ENCODE measurements around the gene SERPINB8. TPM values are rescaled to one million over a fixed set of nuclear protein-coding genes. Genes with fewer than 3 reads are reported as not detected.

SERPINB8 gene
- total and polyA plus RNA-seq, 4 donors, result 3.7 to 6.6 (median 4.6) TPM

GRCh38 chr18:63963615-63964256, 6.1 kb upstream of the SERPINB8 start:
- peak in 2 of 6 donors; percentile 32 to 41 for DNase-seq (ENCODE audit: low read depth in 4 of 6, low spot score in 6 of 6)
- no peak overlapping the region for H3K27ac ChIP-seq (ENCODE audit: low read depth, low read length)
- no peaks in the 10 kb centered on the region for H3K36me3 ChIP-seq (ENCODE audit: control insufficient read depth, insufficient read depth, low read length)
- no peaks in the 10 kb centered on the region for H3K4me1 ChIP-seq (ENCODE audit: control insufficient read depth, insufficient read depth, low read length)
- no CpG with 5 or more reads among the region's 1 CpG for WGBS (ENCODE audit: insufficient coverage)
- no peak overlapping the region for H3K4me3 ChIP-seq (ENCODE audit: low read depth, low read length)
- H3K27me3 ChIP-seq (ENCODE audit: control insufficient read depth, insufficient read depth, low read length), result no peaks in the 10 kb centered on the region
- H3K9me3 ChIP-seq (ENCODE audit: control insufficient read depth, insufficient read depth, low read length), result no peaks in the 10 kb centered on the region

DNA sequence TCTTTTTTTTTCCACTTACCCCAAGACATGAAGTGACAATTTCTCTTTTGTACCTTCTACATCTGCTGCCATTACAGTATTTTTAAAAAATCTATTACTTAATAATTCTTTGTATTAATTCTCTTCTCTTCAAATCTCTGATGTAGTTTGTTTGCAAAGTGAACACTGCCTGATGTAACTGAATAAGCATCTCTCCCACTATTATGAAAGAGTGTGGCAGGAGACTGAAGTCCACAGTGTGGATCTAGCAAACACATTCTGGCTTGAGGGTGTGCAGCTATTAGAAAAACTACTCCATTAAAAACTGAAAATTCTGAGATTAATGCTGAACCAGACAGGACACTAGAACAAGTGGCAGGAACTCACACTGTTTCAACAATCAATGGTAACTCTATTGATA, 5.0 kb upstream of the SERPINB8 start:
- H3K4me3 ChIP-seq (ENCODE audit: low read depth, low read length), result no peak overlapping the region
- no peaks in the 10 kb centered on the region for H3K36me3 ChIP-seq (ENCODE audit: control insufficient read depth, insufficient read depth, low read length)
- no peaks in the 10 kb centered on the region for H3K27me3 ChIP-seq (ENCODE audit: control insufficient read depth, insufficient read depth, low read length)
- no peaks in the 10 kb centered on the region for H3K4me1 ChIP-seq (ENCODE audit: control insufficient read depth, insufficient read depth, low read length)
- H3K9me3 ChIP-seq (ENCODE audit: control insufficient read depth, insufficient read depth, low read length), result no peaks in the 10 kb centered on the region
- H3K27ac ChIP-seq (ENCODE audit: low read depth, low read length), result no peak overlapping the region
- DNase-seq (ENCODE audit: low read depth in 4 of 6, low spot score in 6 of 6), result no peak

- WGBS (ENCODE audit: insufficient coverage), result 57% methylated on average over 1 of the region's 5 CpGs
- H3K4me1 ChIP-seq (ENCODE audit: control insufficient read depth, insufficient read depth, low read length), result peaks cover 1% of the 10 kb centered on the region
These were observed 4.1 kb upstream of the SERPINB8 start for GRCh38 chr18:63965716-63966330.

DNA sequence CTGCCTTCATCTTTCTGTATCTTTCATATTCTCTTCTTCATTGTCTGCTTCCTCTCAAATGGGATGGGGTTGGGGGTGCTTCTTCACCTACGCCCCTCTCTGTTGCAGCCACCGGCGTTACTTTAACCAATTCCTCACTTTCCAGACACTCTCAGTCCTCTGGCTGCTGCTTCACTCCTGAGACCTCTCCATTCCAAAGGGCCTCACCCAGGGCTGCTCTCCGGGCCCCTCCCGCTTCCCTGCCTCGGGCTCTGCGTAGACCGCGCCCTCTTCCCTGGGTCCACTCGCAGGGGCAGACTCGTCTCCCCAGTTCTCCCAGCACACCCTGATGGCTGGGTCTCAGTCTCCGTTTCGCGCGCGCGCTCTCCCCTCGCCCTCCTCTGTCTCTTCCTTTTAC, 926 bp downstream of the SERPINB8 start:
- no peak for DNase-seq (ENCODE audit: low read depth in 4 of 6, low spot score in 6 of 6)

More at GRCh38 chr18:63965716-63966330, 4.1 kb upstream of the SERPINB8 start:
- no peaks in the 10 kb centered on the region for H3K9me3 ChIP-seq (ENCODE audit: control insufficient read depth, insufficient read depth, low read length)
- no peak overlapping the region for H3K27ac ChIP-seq (ENCODE audit: low read depth, low read length)
- H3K27me3 ChIP-seq (ENCODE audit: control insufficient read depth, insufficient read depth, low read length), result no peaks in the 10 kb centered on the region
- DNase-seq (ENCODE audit: low read depth in 4 of 6, low spot score in 6 of 6), result no peak
- no peaks in the 10 kb centered on the region for H3K36me3 ChIP-seq (ENCODE audit: control insufficient read depth, insufficient read depth, low read length)
- no peak overlapping the region for H3K4me3 ChIP-seq (ENCODE audit: low read depth, low read length)

DNA sequence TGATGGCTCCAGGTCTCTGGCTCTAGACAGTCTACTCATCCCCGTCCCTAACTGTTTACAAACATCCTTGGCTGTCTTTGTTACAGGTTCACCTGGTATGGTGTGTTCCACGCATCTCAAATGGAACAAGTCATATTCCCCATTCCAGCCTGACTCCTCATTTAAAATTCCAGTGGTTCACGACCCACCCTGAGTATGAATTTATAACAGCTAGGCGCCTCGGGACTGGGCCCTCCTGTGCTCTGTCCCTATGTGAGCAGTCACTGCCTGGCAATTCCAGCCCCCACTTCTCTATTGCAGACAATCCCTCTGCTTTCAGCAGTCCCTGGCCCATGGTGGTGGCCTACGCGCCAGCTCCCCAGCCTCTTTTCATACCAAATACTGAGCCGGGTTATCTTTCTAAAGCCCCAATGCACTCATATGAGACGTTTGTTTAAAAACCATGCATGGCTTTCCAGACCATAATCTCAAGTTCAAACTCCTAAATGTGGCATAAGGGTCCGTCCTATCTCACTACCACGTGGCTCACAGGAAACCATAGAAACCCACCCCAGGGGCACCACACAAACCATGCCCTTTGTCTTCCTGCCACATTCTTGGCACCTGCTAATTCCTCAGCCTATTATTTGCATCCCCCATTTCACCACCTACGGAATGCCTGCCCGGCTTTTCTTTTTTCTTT, 1.6 kb downstream of the SERPINB8 start:
- H3K9me3 ChIP-seq (ENCODE audit: control insufficient read depth, insufficient read depth, low read length), result no peaks in the 10 kb centered on the region
- WGBS (ENCODE audit: insufficient coverage), result 54% methylated on average over 11 of the region's 13 CpGs
- H3K4me3 ChIP-seq (ENCODE audit: low read depth, low read length), result peak overlapping the region; percentile 82
- no peaks in the 10 kb centered on the region for H3K27me3 ChIP-seq (ENCODE audit: control insufficient read depth, insufficient read depth, low read length)
- H3K27ac ChIP-seq (ENCODE audit: low read depth, low read length), result peak overlapping the region; percentile 95
- H3K36me3 ChIP-seq (ENCODE audit: control insufficient read depth, insufficient read depth, low read length), result no peaks in the 10 kb centered on the region
- DNase-seq (ENCODE audit: low read depth in 4 of 6, low spot score in 6 of 6), result peak in 2 of 6 donors; percentile 31 to 68
- H3K4me1 ChIP-seq (ENCODE audit: control insufficient read depth, insufficient read depth, low read length), result peaks cover 9% of the 10 kb centered on the region

More for the DNA sequence above, 926 bp downstream of the SERPINB8 start:
- WGBS (ENCODE audit: insufficient coverage), result 6% methylated on average over 18 of the region's 18 CpGs
- H3K27me3 ChIP-seq (ENCODE audit: control insufficient read depth, insufficient read depth, low read length), result no peaks in the 10 kb centered on the region
- peaks cover 9% of the 10 kb centered on the region for H3K4me1 ChIP-seq (ENCODE audit: control insufficient read depth, insufficient read depth, low read length)
- peak overlapping the region; percentile 95 for H3K27ac ChIP-seq (ENCODE audit: low read depth, low read length)
- no peaks in the 10 kb centered on the region for H3K36me3 ChIP-seq (ENCODE audit: control insufficient read depth, insufficient read depth, low read length)
- no peaks in the 10 kb centered on the region for H3K9me3 ChIP-seq (ENCODE audit: control insufficient read depth, insufficient read depth, low read length)
- peak overlapping the region; percentile 82 for H3K4me3 ChIP-seq (ENCODE audit: low read depth, low read length)

DNA sequence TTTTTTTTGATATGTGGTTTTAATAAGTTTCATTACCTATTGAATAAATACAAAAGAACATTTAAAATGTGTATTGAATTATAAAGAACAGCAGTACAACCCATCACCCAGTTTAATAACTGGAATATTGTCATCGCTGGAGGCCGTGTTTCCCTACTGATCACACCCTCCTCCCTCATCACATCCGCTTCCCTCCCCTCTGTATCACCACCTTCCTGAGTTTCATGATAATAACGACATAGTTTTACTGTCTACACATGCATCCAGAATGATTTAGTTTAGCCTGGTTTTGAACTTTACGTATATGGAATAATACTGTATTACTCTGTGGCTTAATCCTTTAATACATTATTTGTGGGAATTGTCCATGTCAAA, 2.1 kb downstream of the SERPINB8 start:
- DNase-seq (ENCODE audit: low read depth in 4 of 6, low spot score in 6 of 6), result no peak
- Histone ChIP-seq H3K27ac (ENCODE audit: low read depth, low read length) (no peak overlapping the region), H3K4me1 (ENCODE audit: control insufficient read depth, insufficient read depth, low read length) (peaks cover 9% of the 10 kb centered on the region), H3K4me3 (ENCODE audit: low read depth, low read length) (no peak overlapping the region), H3K27me3 (ENCODE audit: control insufficient read depth, insufficient read depth, low read length) (no peaks in the 10 kb centered on the region), H3K9me3 (ENCODE audit: control insufficient read depth, insufficient read depth, low read length) (no peaks in the 10 kb centered on the region), H3K36me3 (ENCODE audit: control insufficient read depth, insufficient read depth, low read length) (no peaks in the 10 kb centered on the region)
- WGBS (ENCODE audit: insufficient coverage), result no CpG with 5 or more reads among the region's 5 CpGs

DNA sequence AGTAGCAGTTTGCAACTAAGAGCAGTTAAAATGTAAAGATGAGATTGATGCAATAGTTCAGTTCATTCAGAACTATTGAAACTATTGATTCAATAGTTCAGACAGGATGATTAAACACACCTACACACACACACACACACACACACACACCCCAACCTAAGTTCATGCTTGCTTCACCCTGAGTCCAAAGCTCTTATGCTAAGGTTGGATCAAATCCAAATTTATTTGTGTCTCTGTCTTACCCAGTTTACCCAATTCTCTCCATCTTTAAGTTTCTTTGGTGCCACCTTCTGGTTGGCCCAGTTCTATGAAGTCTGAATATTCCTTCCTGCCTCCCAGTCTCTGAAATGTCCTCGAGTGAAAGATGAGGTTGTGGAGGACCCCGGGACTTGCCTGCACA, 5.1 kb downstream of the SERPINB8 start:
- Histone ChIP-seq H3K4me1 (ENCODE audit: control insufficient read depth, insufficient read depth, low read length) (peaks cover 9% of the 10 kb centered on the region), H3K27ac (ENCODE audit: low read depth, low read length) (no peak overlapping the region), H3K9me3 (ENCODE audit: control insufficient read depth, insufficient read depth, low read length) (no peaks in the 10 kb centered on the region), H3K4me3 (ENCODE audit: low read depth, low read length) (no peak overlapping the region), H3K27me3 (ENCODE audit: control insufficient read depth, insufficient read depth, low read length) (no peaks in the 10 kb centered on the region), H3K36me3 (ENCODE audit: control insufficient read depth, insufficient read depth, low read length) (no peaks in the 10 kb centered on the region)
- no CpG with 5 or more reads among the region's 2 CpGs for WGBS (ENCODE audit: insufficient coverage)
- DNase-seq (ENCODE audit: low read depth in 4 of 6, low spot score in 6 of 6), result peak in 2 of 6 donors; percentile 20 to 21

GRCh38 chr18:63975628-63976027, 5.7 kb downstream of the SERPINB8 start:
- Histone ChIP-seq H3K4me1 (ENCODE audit: control insufficient read depth, insufficient read depth, low read length) (peaks cover 9% of the 10 kb centered on the region), H3K27me3 (ENCODE audit: control insufficient read depth, insufficient read depth, low read length) (no peaks in the 10 kb centered on the region), H3K27ac (ENCODE audit: low read depth, low read length) (no peak overlapping the region), H3K4me3 (ENCODE audit: low read depth, low read length) (no peak overlapping the region), H3K36me3 (ENCODE audit: control insufficient read depth, insufficient read depth, low read length) (no peaks in the 10 kb centered on the region), H3K9me3 (ENCODE audit: control insufficient read depth, insufficient read depth, low read length) (no peaks in the 10 kb centered on the region)
- no CpG with 5 or more reads among the region's 3 CpGs for WGBS (ENCODE audit: insufficient coverage)
- DNase-seq (ENCODE audit: low read depth in 4 of 6, low spot score in 6 of 6), result peak in 1 of 6 donors; percentile 9

DNA sequence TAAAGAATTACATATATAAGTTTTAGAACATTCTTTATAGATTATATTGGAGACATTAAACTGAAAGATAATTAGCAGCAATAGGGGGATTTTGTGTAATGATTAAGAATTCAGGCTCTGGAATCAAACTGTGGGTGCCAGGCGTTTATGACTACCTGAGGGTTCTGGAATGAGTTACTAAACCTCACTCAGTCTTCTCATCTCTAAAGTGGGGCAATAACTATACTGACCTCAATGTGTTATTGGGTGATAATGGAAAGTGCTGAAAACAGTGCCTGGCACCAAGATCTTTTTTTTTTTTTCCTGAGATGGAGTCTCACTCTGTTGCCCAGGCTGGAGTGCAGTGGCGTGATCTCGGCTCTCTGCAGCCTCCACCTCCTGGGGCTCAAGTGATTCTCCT, 7.2 kb downstream of the SERPINB8 start:
- DNase-seq (ENCODE audit: low read depth in 4 of 6, low spot score in 6 of 6), result no peak
- H3K4me3 ChIP-seq (ENCODE audit: low read depth, low read length), result no peak overlapping the region
- no CpG with 5 or more reads among the region's 3 CpGs for WGBS (ENCODE audit: insufficient coverage)
- no peak overlapping the region for H3K27ac ChIP-seq (ENCODE audit: low read depth, low read length)
- H3K9me3 ChIP-seq (ENCODE audit: control insufficient read depth, insufficient read depth, low read length), result no peaks in the 10 kb centered on the region
- H3K27me3 ChIP-seq (ENCODE audit: control insufficient read depth, insufficient read depth, low read length), result no peaks in the 10 kb centered on the region
- H3K4me1 ChIP-seq (ENCODE audit: control insufficient read depth, insufficient read depth, low read length), result no peaks in the 10 kb centered on the region
- H3K36me3 ChIP-seq (ENCODE audit: control insufficient read depth, insufficient read depth, low read length), result no peaks in the 10 kb centered on the region
